Measurements from ENCODE around the gene ATXN1.

The ATXN1 gene

GRCh38 chr6:16760516-16761470 is at the start of gene ATXN1:
Gene ATXN1, minus strand, starts transcription at chr6:16761460.
- TF ChIP-seq CTCF (IDR thresholded peaks at IDR 0.05; ENCODE audit: extremely low read depth, missing control alignments) = no peak
- peak; percentile 81 for DNase-seq (ENCODE audit: low spot score)

GRCh38 chr6:16810411-16810810 is 49.2 kb upstream of the ATXN1 start:
- TF ChIP-seq CTCF (IDR thresholded peaks at IDR 0.05; ENCODE audit: extremely low read depth, missing control alignments) = no peak
- no peak for DNase-seq (ENCODE audit: low spot score)

GRCh38 chr6:16809753-16810358 is 48.6 kb upstream of the ATXN1 start:
- DNase-seq (ENCODE audit: low spot score) = no peak
- TF ChIP-seq CTCF (IDR thresholded peaks at IDR 0.05; ENCODE audit: extremely low read depth, missing control alignments) = no peak

GRCh38 chr6:16807956-16808355 is 46.7 kb upstream of the ATXN1 start:
- TF ChIP-seq CTCF (IDR thresholded peaks at IDR 0.05; ENCODE audit: extremely low read depth, missing control alignments) = no peak
- no peak for DNase-seq (ENCODE audit: low spot score)

GRCh38 chr6:16806363-16806762 is 45.1 kb upstream of the ATXN1 start:
- TF ChIP-seq CTCF (IDR thresholded peaks at IDR 0.05; ENCODE audit: extremely low read depth, missing control alignments) = no peak

GRCh38 chr6:16805243-16805950 is 44.1 kb upstream of the ATXN1 start:
- DNase-seq (ENCODE audit: low spot score) = no peak
- no peak for TF ChIP-seq CTCF (IDR thresholded peaks at IDR 0.05; ENCODE audit: extremely low read depth, missing control alignments)

More at GRCh38 chr6:16806363-16806762, 45.1 kb upstream of the ATXN1 start:
- no peak for DNase-seq (ENCODE audit: low spot score)
